Posterior cingulate gyrus (tissue), 11 donors: ENCODE results near the gene CELA2A.
"Not testable (repeated sequence)": the region's sequence is repeated elsewhere in the genome, so short reads cannot be mapped to it uniquely, and the experiment has no call there.

Experiments
- DNase-seq, 10 donors: peaks; one replicate each; pipeline versions ENCODE4 v3.0.0 to v3.0.0-alpha.2; 2020 to 2021; ENCODE audit warnings: mixed read lengths in 3 of 10
- intact Hi-C: fragments of 100-400 bp; cut with DNase I; formaldehyde crosslinking; loops from one replicate; pipeline ENCODE4 v1.15.1; 2023

The CELA2A gene

DNA sequence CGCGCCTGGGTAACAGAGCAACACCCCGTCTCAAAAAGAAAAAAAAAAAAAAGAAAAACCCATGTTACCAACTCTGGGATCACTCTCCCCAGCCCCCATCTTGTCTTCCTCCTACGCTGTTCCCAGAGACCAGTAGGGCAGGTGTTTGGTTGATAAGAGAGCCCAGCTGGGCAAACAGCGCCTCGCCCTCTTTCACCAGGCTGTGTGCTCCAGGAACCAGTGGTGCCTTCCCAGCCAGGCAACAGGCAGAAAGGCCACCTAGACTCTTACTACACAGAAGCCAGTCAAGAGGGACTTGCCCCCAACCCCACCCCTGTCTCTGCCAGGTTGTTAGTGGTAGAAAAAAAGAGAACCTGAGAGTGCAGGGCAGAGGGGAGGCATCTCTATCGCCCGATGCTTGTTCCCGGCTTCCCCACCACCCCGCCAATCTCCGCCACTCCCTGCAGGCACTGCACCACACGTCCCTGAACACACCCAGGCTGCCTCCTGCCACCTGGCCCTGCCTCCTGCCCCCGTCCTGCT, 32.3 kb upstream of the CELA2A start:
- intact Hi-C loops, result no loop called here
- DNase-seq, result peak in 1 of 10 donors; percentile 38

DNA sequence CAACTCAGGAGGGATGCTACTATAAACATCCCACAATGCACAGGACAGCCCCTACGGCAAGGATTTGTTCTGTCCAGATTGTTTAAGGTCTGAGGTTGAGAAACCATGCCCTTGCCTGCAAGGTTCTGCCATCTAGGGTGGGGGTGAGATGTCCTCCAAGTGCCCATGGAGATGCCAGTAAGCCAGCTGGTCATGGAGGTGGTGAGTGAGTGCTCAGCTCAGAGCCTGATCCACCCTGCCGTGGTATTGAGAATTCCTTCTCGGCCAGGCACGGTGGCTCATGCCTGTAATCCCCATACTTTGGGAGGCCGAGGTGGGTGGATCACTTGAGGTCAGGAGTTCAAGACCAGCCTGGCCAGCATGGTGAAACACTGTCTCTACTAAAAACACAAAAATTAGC, 31.6 kb upstream of the CELA2A start:
- intact Hi-C loops, result no loop called here
- no peak for DNase-seq

DNA sequence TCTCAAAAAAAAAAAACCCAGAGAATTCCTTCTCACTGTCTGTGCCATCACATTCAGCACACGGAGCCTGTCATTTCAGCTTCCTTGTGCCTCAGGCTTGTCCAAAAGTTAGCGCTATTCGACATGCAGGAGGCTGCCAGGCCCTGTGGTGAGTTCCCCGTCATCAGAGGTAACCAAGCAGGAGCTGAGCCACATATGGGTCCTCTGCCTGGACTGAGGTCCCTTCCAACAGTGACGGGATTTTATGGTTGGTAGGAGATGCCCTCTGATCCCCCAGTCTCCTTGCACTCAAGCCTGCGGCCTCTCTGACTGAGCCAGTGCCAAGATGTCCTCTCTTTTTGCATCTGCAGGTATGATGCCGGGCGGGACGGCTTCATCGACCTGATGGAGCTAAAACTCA, 31.0 kb upstream of the CELA2A start:
- intact Hi-C loops, result no loop called here
- no peak for DNase-seq

- intact Hi-C loops, result no loop called here
- DNase-seq, result no peak
These were observed 30.6 kb upstream of the CELA2A start for GRCh38 chr1:15425958-15426357.

DNA sequence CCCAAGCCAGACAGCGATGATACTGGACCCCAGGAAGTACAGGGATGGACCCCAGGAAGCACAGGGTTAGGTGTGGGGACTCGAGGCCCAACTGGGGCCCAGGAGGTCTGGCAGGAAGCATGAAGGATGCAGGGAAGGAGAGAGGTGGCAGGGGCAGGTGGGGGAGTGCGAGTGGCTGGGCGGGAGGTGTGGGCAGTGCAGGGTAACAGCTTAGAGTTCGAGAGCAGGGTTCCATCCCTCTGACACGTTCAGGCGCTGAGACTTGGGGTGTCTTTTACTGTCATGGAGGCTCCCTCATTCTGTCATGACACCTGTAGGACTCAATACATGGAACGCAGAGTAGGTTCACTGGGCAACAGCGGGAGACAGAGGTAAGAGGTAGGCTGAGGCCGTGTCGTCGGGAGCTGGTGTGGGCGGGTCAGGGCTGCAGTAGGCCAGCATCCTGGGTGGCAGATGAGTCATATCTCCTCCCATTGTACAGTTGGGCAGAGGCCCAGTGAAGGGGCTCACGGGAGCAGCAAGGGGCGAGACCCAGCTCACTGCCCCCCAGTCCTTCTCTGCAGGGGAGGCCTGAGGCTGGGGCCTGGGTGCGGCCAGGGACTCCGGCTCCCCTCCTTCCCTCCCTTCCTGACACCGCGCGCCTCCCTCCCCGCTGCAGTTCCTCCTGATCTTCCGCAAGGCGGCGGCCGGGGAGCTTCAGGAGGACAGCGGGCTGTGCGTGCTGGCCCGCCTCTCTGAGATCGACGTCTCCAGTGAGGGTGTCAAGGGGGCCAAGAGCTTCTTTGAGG, 29.8 kb upstream of the CELA2A start:
- DNase-seq, result peak in 4 of 10 donors; percentile 56 to 93 (median 90)
- intact Hi-C loops, result no loop called here

DNA sequence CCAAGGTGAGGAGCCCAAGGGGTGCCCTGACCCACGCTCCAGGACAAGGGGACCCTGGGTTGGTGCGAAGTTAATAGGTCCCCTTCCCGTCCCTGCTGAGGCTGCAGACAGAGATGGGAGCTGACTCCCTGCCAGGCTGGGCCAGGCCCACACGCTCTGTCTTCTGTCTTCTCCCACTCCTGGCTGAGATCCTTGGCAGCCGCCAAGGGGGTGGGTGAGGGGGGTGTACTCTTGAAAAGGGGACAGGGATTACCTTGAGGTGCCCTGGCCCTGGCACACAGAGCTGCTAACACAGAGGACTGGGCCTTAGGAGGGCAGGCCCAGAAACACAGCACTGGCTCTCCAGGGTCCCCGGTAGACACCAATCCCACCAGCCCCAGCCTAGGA, 29.3 kb upstream of the CELA2A start:
- no peak for DNase-seq
- intact Hi-C loops, result no loop called here

- intact Hi-C loops, result not testable (repeated sequence)
These were observed 28.3 kb upstream of the CELA2A start for GRCh38 chr1:15428252-15428651.

GRCh38 chr1:15428815-15429435, 27.6 kb upstream of the CELA2A start:
- intact Hi-C loops, result no loop called here
- peak in 2 of 10 donors; percentile 53 to 76 for DNase-seq

More at GRCh38 chr1:15428252-15428651, 28.3 kb upstream of the CELA2A start:
- not testable (repeated sequence) for DNase-seq

GRCh38 chr1:15429701-15430149, 26.8 kb upstream of the CELA2A start:
- peak in 1 of 10 donors; percentile 70 for DNase-seq
- intact Hi-C loops, result loop anchor here (10.0 kb wide), 1 partner anchor 275 kb away; the partner anchor contains the start of gene TMEM51

DNA sequence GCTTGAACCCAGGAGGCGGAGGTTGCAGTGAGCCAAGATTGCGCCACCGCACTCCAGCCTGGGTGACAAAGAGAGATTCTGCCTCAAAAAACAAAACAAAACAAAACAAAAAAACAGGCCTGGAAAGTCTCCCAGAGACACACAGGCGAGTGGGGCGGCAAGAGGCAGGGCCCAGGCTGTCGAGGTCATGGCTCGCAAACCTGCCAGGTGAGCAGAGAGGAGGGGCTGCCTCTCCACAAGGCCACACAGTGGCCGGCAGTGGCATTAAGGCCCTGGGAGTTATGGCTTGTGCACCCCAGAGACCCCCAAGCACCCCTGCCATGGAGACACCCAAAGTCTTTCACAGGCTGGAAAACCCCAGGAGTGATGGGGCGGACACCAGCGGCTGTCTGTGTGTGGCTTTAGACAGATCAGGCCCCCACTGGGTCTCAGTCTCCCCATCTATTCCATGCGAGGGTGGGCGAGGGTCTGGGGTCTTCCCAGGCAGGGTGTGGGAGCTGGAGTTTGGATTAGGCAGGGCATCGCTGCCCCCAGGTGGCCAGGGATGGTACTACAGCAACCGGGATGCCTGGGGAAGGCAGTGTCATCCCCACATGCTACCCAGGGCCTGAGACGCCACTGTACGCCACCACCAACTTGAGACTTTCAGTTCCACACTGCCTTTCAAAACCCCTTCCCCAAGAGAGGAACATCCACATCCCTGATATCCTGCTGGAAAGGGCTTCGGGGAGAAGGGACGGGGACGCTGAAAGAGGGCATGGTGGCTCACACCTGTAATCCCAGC, 25.6 kb upstream of the CELA2A start:
- intact Hi-C loops, result loop anchor here (1.0 to 10.0 kb wide), 2 partner anchors 108 to 276 kb away; partner anchors contain the start of gene TMEM51

DNA sequence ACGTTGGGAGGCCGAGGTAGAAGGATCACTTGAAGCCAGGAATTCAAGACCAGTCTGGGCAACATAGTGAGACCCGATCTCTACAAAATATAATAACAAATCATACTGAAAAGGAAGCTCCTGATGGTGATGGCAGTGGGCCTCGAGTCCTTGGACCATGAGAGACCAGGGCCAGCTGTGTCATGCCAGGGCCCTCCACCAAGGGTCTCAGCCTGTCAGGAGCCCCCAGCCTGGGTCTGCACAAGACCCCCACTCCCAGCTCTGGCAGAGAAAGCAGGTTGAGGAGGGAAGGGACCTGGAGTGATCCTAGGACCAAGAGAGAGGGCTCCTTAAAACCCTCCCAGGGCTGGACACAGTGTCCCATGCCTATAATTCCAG, 25.0 kb upstream of the CELA2A start:
- intact Hi-C loops, result loop anchor here (1.0 to 10.0 kb wide), 2 partner anchors 108 to 277 kb away; partner anchors contain the start of gene TMEM51
- DNase-seq, result no peak

More for the DNA sequence above, 25.6 kb upstream of the CELA2A start:
- DNase-seq, result peak; percentile 54 to 97 (median 83)

- intact Hi-C loops, result loop anchor here (10.0 kb wide), 1 partner anchor 278 kb away; the partner anchor contains the start of gene TMEM51
- DNase-seq, result peak in 2 of 10 donors; percentile 43 to 59
These were observed 24.2 kb upstream of the CELA2A start for GRCh38 chr1:15432324-15432723.

DNA sequence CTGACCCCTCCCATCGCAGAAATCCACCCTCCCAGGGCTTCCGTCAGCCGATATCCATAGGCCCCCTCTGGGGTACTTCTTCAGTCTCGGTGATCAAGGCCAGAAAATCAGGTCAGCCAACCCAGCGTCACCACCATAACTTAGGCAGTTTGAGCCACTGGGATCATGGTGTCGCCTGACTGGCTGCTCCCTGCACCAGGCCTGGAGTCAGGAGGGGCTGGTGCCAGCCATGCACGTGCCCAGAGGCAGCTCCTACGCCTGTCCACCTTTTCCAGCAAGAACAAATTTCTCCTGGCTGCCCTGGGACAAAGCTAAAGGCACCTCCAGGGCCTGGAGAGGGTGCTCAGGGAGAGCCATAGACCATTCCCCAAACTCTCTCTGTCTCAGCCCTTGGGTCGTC, 23.1 kb upstream of the CELA2A start:
- DNase-seq, result peak in 1 of 10 donors; percentile 7
- intact Hi-C loops, result loop anchor here (10.0 kb wide), 1 partner anchor 279 kb away; the partner anchor contains the start of gene TMEM51

DNA sequence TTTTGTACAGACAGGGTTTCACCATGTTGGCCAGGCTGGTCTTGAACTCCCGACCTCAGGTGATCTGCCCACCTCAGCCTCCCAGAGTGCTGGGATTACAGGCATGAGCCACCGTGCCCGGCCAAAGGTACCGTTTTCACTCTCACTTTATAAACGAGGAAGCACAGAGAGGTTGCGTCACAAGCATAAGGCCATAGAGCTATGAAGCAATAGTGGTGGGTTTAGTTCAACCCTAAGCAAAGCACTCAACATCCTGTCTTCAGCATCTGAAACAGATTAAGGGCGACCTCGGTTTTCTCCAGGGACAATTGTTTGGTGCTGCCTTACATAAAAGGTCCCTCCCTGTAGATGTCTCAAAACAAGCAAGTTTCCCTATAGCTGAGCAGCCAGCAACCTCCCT, 21.8 kb upstream of the CELA2A start:
- intact Hi-C loops, result loop anchor here (10.0 kb wide), 1 partner anchor 280 kb away; the partner anchor contains the start of gene TMEM51
- DNase-seq, result not testable (repeated sequence)

DNA sequence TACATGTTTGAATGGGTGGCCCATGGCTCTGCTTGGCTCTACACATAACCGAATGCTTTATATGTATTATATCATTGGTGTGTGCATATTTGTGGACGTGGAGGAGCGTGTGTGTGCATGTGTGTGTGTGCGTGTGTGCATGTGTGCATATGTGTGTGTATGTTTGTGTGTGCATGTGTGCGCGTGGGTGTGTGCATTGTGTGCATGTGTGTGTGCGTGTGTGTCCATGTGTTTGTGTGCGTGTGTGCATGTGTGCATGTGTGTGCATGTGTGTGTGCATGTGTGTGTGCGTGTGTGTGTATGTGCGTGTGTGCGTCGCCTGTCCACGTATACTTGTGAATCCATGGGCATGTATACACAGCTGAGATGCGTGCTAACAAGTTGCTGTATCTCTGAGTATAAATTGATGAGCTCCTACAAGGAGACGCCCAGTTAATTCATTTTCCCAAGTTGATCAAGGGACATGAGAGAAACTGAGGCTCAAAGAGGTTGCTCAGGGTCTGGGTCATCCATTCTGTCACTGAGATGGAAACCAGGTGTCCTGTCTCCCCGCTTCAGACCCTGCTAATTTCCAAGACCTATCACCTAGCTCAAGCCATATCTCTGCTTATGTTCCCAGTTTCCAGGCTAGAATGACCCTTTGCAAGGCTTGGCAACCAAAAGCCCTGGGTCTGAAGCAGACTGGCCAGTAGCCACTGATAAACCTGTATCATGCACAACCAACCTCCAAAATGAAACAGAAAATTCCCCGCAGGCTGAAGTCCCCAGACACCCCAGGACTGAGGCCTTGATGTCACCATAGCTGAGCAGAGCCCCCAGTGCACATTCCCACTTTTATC, 21.1 kb upstream of the CELA2A start:
- peak in 1 of 10 donors; percentile 16 for DNase-seq
- intact Hi-C loops, result loop anchor here (10.0 kb wide), 1 partner anchor 281 kb away; the partner anchor contains the start of gene TMEM51

DNA sequence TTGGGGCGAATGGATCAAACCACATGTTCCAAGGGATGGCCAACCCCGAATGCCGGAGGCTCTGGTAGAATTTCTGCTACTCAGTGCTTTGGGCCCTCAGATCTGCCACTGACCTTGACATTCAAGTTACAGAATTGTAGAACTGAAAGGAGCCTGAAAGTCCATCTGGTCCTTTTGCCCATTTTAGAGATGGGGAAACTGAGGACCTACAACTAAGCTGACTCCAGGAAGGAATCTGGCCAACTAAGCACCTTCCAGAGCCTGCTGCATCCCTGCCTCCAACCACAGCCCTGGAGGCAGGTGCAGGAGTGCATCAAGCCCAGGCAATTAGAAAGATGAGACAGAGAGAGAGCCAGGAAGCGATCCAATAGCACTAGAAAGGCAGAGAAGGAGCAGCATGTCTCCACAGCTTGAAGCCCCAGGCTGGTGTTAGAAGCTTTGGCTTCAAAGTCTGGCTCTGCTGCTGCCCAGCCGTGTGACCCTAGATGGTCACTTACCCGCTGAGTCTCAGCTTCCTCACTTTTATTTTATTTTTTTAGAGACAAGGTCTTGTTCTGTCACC, 19.6 kb upstream of the CELA2A start:
- DNase-seq, result peak in 2 of 10 donors; percentile 20 to 53
- intact Hi-C loops, result loop anchor here (10.0 kb wide), 1 partner anchor 282 kb away; the partner anchor contains the start of gene TMEM51

DNA sequence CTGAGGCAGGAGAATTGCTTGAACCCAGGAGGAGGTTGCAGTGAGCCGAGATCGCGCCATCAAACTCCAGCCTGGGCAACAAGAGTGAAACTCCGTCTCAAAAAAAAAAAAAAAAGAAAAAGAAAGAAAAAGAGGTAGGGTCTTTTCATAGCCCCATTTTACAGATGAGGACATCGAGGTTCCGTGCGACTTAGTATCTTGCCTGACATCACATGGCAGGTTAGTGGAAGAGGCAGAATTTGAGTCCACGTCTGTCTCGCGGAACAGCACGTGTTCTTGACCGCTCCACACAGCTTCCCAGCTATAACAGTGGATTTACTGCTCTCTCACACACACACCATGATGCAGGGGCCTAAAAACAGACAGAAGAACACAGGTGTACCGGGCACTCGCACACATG, 17.2 kb upstream of the CELA2A start:
- peak in 1 of 10 donors; percentile 59 for DNase-seq
- intact Hi-C loops, result loop anchor here (10.0 kb wide), 1 partner anchor 285 kb away; the partner anchor contains the start of gene TMEM51

DNA sequence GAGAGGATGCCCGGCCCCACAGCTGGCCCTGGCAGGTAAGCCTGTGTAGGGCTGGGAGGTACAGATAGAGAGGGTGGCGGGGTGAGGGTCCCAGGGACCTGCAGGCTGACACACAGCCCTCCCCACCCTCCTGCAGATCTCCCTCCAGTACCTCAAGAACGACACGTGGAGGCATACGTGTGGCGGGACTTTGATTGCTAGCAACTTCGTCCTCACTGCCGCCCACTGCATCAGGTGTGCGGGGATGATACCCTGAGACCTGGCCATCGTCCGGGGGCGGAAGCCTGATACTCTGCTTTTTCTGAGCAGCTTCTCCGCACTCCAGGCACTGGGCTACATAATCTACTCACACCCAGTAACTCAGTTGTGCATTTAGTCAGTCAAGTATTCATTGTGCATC, 16.2 kb upstream of the CELA2A start:
- intact Hi-C loops, result no loop called here

GRCh38 chr1:15441247-15441646, 15.3 kb upstream of the CELA2A start:
- peak in 1 of 10 donors; percentile 22 for DNase-seq
- intact Hi-C loops, result no loop called here

More for the DNA sequence above, 16.2 kb upstream of the CELA2A start:
- peak in 1 of 10 donors; percentile 69 for DNase-seq
